HepG2 (cell line): ENCODE results near the gene GPR15. TPM values are rescaled to one million over a fixed set of nuclear protein-coding genes. Genes with fewer than 3 reads are reported as not detected.

Source experiments
- ATAC-seq: fragments of 200-7000 bp; cut with Tn5 transposase; 3 replicates; pipeline ENCODE4 v1.9.1; 2020; ENCODE audit warnings: mild to moderate bottlenecking, moderate library complexity
- BruUV-seq: library from RNA; stranded (reverse); fragments of 400-500 nt; replicated peaks from 2 replicates; lab custom pipeline; 2021; lab: Mats Ljungman, UMichigan
- CTCF ChIA-PET: fragments of 300-600 bp; formaldehyde crosslinking; extraction: SDS; loops from one replicate; lab custom pipeline; 2021; ENCODE audit warnings: low total read pairs, inconsistent platforms, low intra/inter-chr PET ratio; lab: Yijun Ruan, JAX
- POLR2A ChIA-PET: fragments of 350-600 bp; sonication (Branson Sonifier 250); formaldehyde crosslinking; loops from one replicate; lab custom pipeline; 2020; ENCODE audit warnings: antibody characterized with exemption, inconsistent platforms; lab: Yijun Ruan, JAX
- DNase-seq: peaks from one replicate; pipeline ENCODE4 v3.0.0-alpha.2; 2015; ENCODE audit warnings: low spot score
- FAIRE-seq: peaks from 3 replicates; lab custom pipeline; 2011; peaks lifted over from hg19 to GRCh38; lab: Jason Lieb, UNC
- H2AFZ ChIP-seq: one replicate; pipeline ENCODE4 v1.6.1; 2011; ENCODE audit warnings: low read length, inconsistent platforms
- H3K27ac ChIP-seq: fragments of 300-600 bp; 3 replicates; pipeline ENCODE4 v1.8.0; 2011; ENCODE audit warnings: mixed run types, mild to moderate bottlenecking, mixed read lengths, low read length, inconsistent platforms; ENCODE audit not compliant: insufficient read depth; ENCODE audit errors: extremely low read length
- H3K27me3 ChIP-seq, 2 experiments: fragments of 200-600 bp in 1 of 2; 2 replicates in 1 of 2; 3 replicates in 1 of 2; pipeline versions ENCODE4 v1.6.0 to v1.8.0; 2011; ENCODE audit warnings: low read length in 2 of 2, mild to moderate bottlenecking in 2 of 2, moderate library complexity in 2 of 2, inconsistent platforms in 1 of 2; ENCODE audit not compliant: insufficient read depth in 2 of 2, control insufficient read depth in 1 of 2
- H3K36me3 ChIP-seq, 2 experiments: fragments of 200-600 bp in 1 of 2; replicated peaks in 1 of 2; 2 replicates in 1 of 2; 3 replicates in 1 of 2; pipeline versions ENCODE4 v1.5.1 to v1.8.0; 2011; ENCODE audit warnings: low read length in 2 of 2, inconsistent platforms in 1 of 2; ENCODE audit not compliant: insufficient read depth in 2 of 2, control insufficient read depth in 1 of 2
- H3K4me1 ChIP-seq: 2 replicates; pipeline ENCODE4 v1.5.1; 2012; ENCODE audit warnings: low read length, inconsistent platforms; ENCODE audit not compliant: insufficient read depth
- H3K4me2 ChIP-seq: 2 replicates; pipeline ENCODE4 v1.6.0; 2011; ENCODE audit warnings: low read depth, low read length, inconsistent platforms
- H3K4me3 ChIP-seq, 3 experiments: fragments of 200-600 bp in 1 of 3; sonication (generic), shearing (Covaris generic) in 1 of 3; replicated peaks in 1 of 3; 2 replicates each; pipeline ENCODE4 v1.5.1; 2011 to 2016; ENCODE audit warnings: low read length in 3 of 3, inconsistent platforms in 2 of 3, low read depth in 2 of 3, mild to moderate bottlenecking in 2 of 3, control low read depth in 1 of 3, mixed read lengths in 1 of 3; ENCODE audit not compliant: insufficient read depth in 1 of 3
- H3K79me2 ChIP-seq: one replicate; pipeline ENCODE4 v1.6.1; 2011; ENCODE audit warnings: low read length, inconsistent platforms; ENCODE audit not compliant: insufficient read depth
- H3K9ac ChIP-seq: 2 replicates; pipeline ENCODE4 v1.6.0; 2011; ENCODE audit warnings: mild to moderate bottlenecking, low read depth, low read length, inconsistent platforms; ENCODE audit not compliant: insufficient read depth
- H3K9me3 ChIP-seq: 2 replicates; pipeline ENCODE4 v1.5.1; 2012; ENCODE audit warnings: mild to moderate bottlenecking, low read length
- H4K20me1 ChIP-seq: 2 replicates; pipeline ENCODE4 v1.6.0; 2011; ENCODE audit warnings: inconsistent platforms, mild to moderate bottlenecking, low read length, moderate library complexity; ENCODE audit not compliant: insufficient read depth
- ELF3 ChIP-seq: IDR thresholded peaks from 2 replicates; pipeline ENCODE4 v1.6.1; 2016; ENCODE audit warnings: missing genetic modification reagents, missing compliant biosample characterization
- HIVEP1 ChIP-seq: sonication (generic); formaldehyde crosslinking; IDR thresholded peaks from 2 replicates; pipeline ENCODE4 v1.4.0; 2020; ENCODE audit warnings: mild to moderate bottlenecking, missing genetic modification reagents
- HNF4G ChIP-seq, 2 experiments: sonication (generic) in 1 of 2; formaldehyde crosslinking in 1 of 2; IDR thresholded peaks; 2 replicates each; pipeline versions ENCODE4 v1.4.0 to v1.6.1; 2011 to 2020; ENCODE audit warnings: borderline replicate concordance in 2 of 2, low read depth in 2 of 2, mild to moderate bottlenecking in 2 of 2, low read length in 1 of 2, missing genetic modification reagents in 1 of 2, moderate library complexity in 1 of 2
- MED1 ChIP-seq: sonication (generic); formaldehyde crosslinking; IDR thresholded peaks from 2 replicates; pipeline ENCODE4 v1.4.0; 2020; ENCODE audit warnings: missing genetic modification reagents
- PAX8 ChIP-seq: sonication (generic); formaldehyde crosslinking; IDR thresholded peaks from 2 replicates; pipeline ENCODE4 v1.8.0; 2022; ENCODE audit warnings: mild to moderate bottlenecking, missing genetic modification reagents, borderline replicate concordance
- ZBTB39 ChIP-seq: sonication (generic); formaldehyde crosslinking; IDR thresholded peaks from 2 replicates; pipeline ENCODE4 v1.5.0; 2020; ENCODE audit warnings: missing genetic modification reagents
- ZBTB7B ChIP-seq: sonication (generic); formaldehyde crosslinking; IDR thresholded peaks from 2 replicates; pipeline ENCODE4 v1.4.0; 2020; ENCODE audit warnings: missing genetic modification reagents
- ZNF24 ChIP-seq: fragments of 450-650 bp; IDR thresholded peaks from 2 replicates; pipeline ENCODE4 v1.6.1; 2017; ENCODE audit warnings: antibody characterized with exemption, mild to moderate bottlenecking
- ZNF3 ChIP-seq: IDR thresholded peaks from 2 replicates; pipeline ENCODE4 v1.7.0; 2017; ENCODE audit warnings: inconsistent platforms
- ZNF709 ChIP-seq: sonication (generic); formaldehyde crosslinking; IDR thresholded peaks from 2 replicates; pipeline ENCODE4 v1.5.0; 2020; ENCODE audit warnings: mild to moderate bottlenecking, missing genetic modification reagents
- ZSCAN22 ChIP-seq: sonication (generic); formaldehyde crosslinking; IDR thresholded peaks from 2 replicates; pipeline ENCODE4 v1.4.0; 2020; ENCODE audit warnings: mild to moderate bottlenecking, missing genetic modification reagents
- WGBS: methylation state at CpG from one replicate; pipeline ENCODE4 v1.1.6; 2017; ENCODE audit warnings: low lambda C conversion rate; 5-methylcytosine and 5-hydroxymethylcytosine counted together
- in situ Hi-C: cut with HindIII; loops from 2 replicates; pipeline ENCODE4 v1.10.0; 2017; ENCODE audit warnings: low pct_unique_long_range_greater_than_20kb; ENCODE audit not compliant: extremely low pct_ligation_motif_present
- intact Hi-C: fragments of 100-400 bp; cut with micrococcal nuclease; formaldehyde crosslinking; loops from one replicate; pipeline ENCODE4 v1.10.0; 2022; ENCODE audit not compliant: unreplicated experiment
- polyA plus RNA-seq, 8 experiments: library from polyadenylated mRNA; depleted of rRNA in 3 of 8; stranded (reverse) in 7 of 8; unstranded in 1 of 8; fragments of >200 nt; fragmentation: Illumina TruSeq in 4 of 8; extraction: Trizol in 4 of 8; gene quantifications; 2 replicates each; pipeline versions ENCODE4 v1.2.1 to v1.2.3, GENCODE V29; 2011 to 2016; ENCODE audit warnings: low read depth in 4 of 8, missing spikeins in 1 of 8, mixed read lengths in 1 of 8; ENCODE audit not compliant: insufficient read depth in 1 of 8
- total RNA-seq, 5 experiments: library from RNA; depleted of rRNA; stranded (reverse); fragments of >200 nt; fragmentation: Illumina TruSeq; extraction: Trizol; gene quantifications; 2 replicates each; pipeline ENCODE4 v1.2.3, GENCODE V29; 2016; ENCODE audit warnings: low read depth in 1 of 5

Gene GPR15
- total and polyA plus RNA-seq, 2 of the 13 experiments (the other 11 are each of a cell fraction or from before 2014, with no cell fraction given), result not detected

GRCh38 chr3:98568402-98568801, 36.6 kb downstream of the GPR15 start:
- TF ChIP-seq ZNF3 (CRISPR knock-in tag) (no peak), ZNF709 (no peak), PAX8 (CRISPR knock-in tag) (no peak), HIVEP1 (CRISPR knock-in tag) (no peak), ZBTB7B (CRISPR knock-in tag) (no peak), ELF3 (no peak), HNF4G (IDR thresholded peaks at IDR 0.05; ENCODE audit: borderline replicate concordance, low read depth, low read length) (no peak), HNF4G (CRISPR knock-in tag; IDR thresholded peaks at IDR 0.05; ENCODE audit: borderline replicate concordance, low read depth) (no peak), ZNF24 (no peak), MED1 (CRISPR knock-in tag) (no peak), ZSCAN22 (CRISPR knock-in tag) (no peak), ZBTB39 (no peak)
- no peak overlapping the region for H2AFZ ChIP-seq
- no peak overlapping the region for H3K9ac ChIP-seq
- H3K27ac ChIP-seq, result no peak overlapping the region
- H3K36me3 ChIP-seq, result no peaks in the 10 kb centered on the region
- ChIA-PET POLR2A (no interaction called here), CTCF (no interaction called here)
- in situ Hi-C loops (loop anchor here (25.0 kb wide), 1 partner anchor 531 kb away; the partner anchor contains the start of gene GABRR3), intact Hi-C loops (no loop called here)
- no peak for FAIRE-seq
- no peak for DNase-seq
- H3K4me3 ChIP-seq, result no peak overlapping the region
- no peaks in the 10 kb centered on the region for H3K4me1 ChIP-seq
- WGBS, result 47% methylated on average over 3 of the region's 3 CpGs
- H4K20me1 ChIP-seq, result no peaks in the 10 kb centered on the region
- H3K27me3 ChIP-seq, result no peaks in the 10 kb centered on the region; a peak in 1 of 5 replicates
- no peaks in the 10 kb centered on the region for H3K79me2 ChIP-seq
- BruUV-seq, result no TSS peak
- H3K4me2 ChIP-seq, result no peak overlapping the region
- ATAC-seq, result no peak
- no peaks in the 10 kb centered on the region for H3K9me3 ChIP-seq
